ENCODE data around the gene PDE3B. TPM values are rescaled to one million over a fixed set of nuclear protein-coding genes. Genes with fewer than 3 reads are reported as not detected.

Gene PDE3B
- total and polyA plus RNA-seq, 3 donors from 2014 or later = 22.3 to 39.5 (median 25.8) TPM

DNA sequence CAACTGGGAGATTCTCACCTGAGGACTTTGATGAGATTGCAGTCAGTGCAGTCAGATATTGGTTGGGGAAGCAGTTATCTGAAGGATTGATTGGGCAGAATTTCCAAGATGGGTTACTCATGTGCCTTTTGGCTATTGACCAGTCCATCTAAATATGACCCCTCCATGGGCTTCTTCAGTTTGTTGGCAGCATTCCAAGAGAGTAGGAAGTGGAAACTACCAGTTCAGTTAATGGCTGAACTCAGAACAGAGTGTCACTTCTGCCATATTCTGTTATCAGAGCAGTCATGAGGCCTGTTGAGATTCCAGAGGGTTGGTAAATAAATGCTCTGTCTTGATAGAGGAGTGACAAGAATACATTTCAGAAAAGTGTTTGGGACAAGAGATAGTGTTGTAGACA, 177.4 kb downstream of the PDE3B start:
- DNase-seq = no peak
- Histone ChIP-seq H3K4me1 (no peaks in the 10 kb centered on the region), H3K4me3 (no peak overlapping the region), H3K27ac (no peak overlapping the region), H3K9me3 (no peaks in the 10 kb centered on the region), H3K27me3 (no peaks in the 10 kb centered on the region), H3K36me3 (ENCODE audit: low read depth, missing control alignments) (no peaks in the 10 kb centered on the region)
- TF ChIP-seq POLR2A (IDR thresholded peaks at IDR 0.05) = no peak
- TF ChIP-seq, protein P1, sequence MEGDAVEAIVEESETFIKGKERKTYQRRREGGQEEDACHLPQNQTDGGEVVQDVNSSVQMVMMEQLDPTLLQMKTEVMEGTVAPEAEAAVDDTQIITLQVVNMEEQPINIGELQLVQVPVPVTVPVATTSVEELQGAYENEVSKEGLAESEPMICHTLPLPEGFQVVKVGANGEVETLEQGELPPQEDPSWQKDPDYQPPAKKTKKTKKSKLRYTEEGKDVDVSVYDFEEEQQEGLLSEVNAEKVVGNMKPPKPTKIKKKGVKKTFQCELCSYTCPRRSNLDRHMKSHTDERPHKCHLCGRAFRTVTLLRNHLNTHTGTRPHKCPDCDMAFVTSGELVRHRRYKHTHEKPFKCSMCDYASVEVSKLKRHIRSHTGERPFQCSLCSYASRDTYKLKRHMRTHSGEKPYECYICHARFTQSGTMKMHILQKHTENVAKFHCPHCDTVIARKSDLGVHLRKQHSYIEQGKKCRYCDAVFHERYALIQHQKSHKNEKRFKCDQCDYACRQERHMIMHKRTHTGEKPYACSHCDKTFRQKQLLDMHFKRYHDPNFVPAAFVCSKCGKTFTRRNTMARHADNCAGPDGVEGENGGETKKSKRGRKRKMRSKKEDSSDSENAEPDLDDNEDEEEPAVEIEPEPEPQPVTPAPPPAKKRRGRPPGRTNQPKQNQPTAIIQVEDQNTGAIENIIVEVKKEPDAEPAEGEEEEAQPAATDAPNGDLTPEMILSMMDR (IDR thresholded peaks at IDR 0.05) = no peak
- intact Hi-C loops (cut with DNase I; ENCODE audit: low total_unique reads) = no loop called here

DNA sequence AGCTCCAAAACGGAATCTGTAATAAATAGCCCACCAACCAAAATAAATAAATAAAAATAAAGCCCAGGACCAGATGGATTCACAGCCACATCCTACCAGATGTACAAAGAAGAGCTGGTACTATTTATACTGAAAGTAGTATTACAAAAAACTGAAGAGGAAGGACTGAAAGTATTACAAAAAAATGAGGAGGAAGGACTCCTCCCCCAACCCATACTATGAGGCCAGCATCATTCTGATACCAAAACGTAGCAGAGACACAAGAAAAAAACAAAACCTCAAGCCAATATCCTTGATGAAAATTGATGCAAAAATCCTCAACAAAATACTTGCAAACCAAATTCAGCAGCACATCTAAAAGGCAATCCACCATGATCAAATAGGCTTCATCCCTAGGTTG, 183.0 kb downstream of the PDE3B start:
- no peaks in the 10 kb centered on the region for H3K4me1 ChIP-seq
- no peak for TF ChIP-seq POLR2A (IDR thresholded peaks at IDR 0.05)
- TF ChIP-seq, protein P1 (IDR thresholded peaks at IDR 0.05) = no peak
- H3K9me3 ChIP-seq = no peaks in the 10 kb centered on the region
- no peak overlapping the region for H3K27ac ChIP-seq
- H3K27me3 ChIP-seq = no peaks in the 10 kb centered on the region
- H3K4me3 ChIP-seq = no peak overlapping the region
- intact Hi-C loops (cut with DNase I; ENCODE audit: low total_unique reads) = no loop called here
- DNase-seq = no peak
- no peaks in the 10 kb centered on the region for H3K36me3 ChIP-seq (ENCODE audit: low read depth, missing control alignments)
- 85 to 93% methylated on average over 2 of the region's 2 CpGs for WGBS, 2 donors

GRCh38 chr11:14835496-14836492, 192.2 kb downstream of the PDE3B start:
- H3K4me1 ChIP-seq = peaks cover 5% of the 10 kb centered on the region
- intact Hi-C loops (cut with DNase I; ENCODE audit: low total_unique reads) = no loop called here
- DNase-seq = no peak
- H3K27me3 ChIP-seq = no peaks in the 10 kb centered on the region
- no peak overlapping the region for H3K27ac ChIP-seq
- H3K9me3 ChIP-seq = no peaks in the 10 kb centered on the region
- no peaks in the 10 kb centered on the region for H3K36me3 ChIP-seq (ENCODE audit: low read depth, missing control alignments)
- H3K4me3 ChIP-seq = no peak overlapping the region
- TF ChIP-seq POLR2A (IDR thresholded peaks at IDR 0.05) = no peak
- TF ChIP-seq, protein P1 (IDR thresholded peaks at IDR 0.05) = no peak

GRCh38 chr11:14842002-14842401, 198.4 kb downstream of the PDE3B start:
- intact Hi-C loops (cut with DNase I; ENCODE audit: low total_unique reads) = no loop called here
- DNase-seq = no peak
- Histone ChIP-seq H3K4me3 (no peak overlapping the region), H3K27me3 (no peaks in the 10 kb centered on the region), H3K27ac (no peak overlapping the region), H3K36me3 (ENCODE audit: low read depth, missing control alignments) (no peaks in the 10 kb centered on the region), H3K9me3 (no peaks in the 10 kb centered on the region), H3K4me1 (peaks cover 5% of the 10 kb centered on the region)
- 94 to 95% methylated on average over 3 of the region's 3 CpGs for WGBS, 2 donors
- TF ChIP-seq, protein P1 (IDR thresholded peaks at IDR 0.05) = no peak
- no peak for TF ChIP-seq POLR2A (IDR thresholded peaks at IDR 0.05)

Data from testis (tissue), 3 donors.